ENCODE measurements around the gene SMIM1.
A peak's percentile ranks its signal among the peaks of the same experiment; 100 is the strongest.

The SMIM1 gene, protein sequence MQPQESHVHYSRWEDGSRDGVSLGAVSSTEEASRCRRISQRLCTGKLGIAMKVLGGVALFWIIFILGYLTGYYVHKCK

DNA sequence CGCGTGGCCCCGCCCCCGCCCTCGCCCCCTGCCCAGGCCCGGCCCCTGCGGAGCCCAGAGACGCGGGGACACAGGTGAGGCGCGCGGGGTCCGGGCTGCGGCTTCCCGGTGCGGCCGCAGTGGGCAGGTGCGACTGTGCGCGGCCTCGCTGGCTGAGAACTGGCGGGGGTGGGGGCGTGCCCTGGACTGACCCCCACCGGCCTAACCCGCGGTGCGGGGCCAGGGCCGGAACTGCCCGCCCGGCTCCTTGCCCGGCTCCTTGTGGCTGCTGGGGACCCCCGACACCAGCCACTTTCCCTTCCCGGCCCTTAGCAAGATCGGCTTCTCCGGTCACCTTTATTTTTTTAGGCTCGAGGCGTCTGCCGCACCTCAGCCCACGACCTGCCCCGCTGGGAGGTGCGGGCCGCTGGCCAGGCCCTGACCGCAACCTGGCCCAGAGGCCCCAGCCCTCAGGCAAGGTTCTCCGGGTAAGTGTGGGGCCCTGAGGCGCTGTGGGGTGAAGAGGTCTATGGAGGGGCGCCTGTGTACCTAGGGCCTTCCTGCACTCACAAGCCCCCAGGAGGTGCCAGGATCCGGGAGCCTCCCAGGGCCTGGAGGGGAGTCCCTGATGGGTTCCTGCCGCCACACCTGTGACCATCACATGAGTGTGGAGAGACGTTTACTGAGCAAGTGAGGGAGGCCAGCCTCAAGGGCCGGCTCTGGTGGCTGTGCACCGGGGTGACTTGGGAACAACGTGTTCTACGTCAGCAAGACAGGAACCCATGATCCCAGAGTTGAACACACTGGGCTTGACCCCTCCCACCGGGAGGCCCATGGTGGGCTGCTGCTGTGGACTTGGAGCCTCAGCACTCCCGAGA lies at the start of gene SMIM1:
TSS of gene SMIM1 (plus strand) at position 35 of the 857 bp plus-strand sequence. CDS start 2,625 bp downstream, outside the sequence.
- peak; percentile 65 for DNase-seq

DNA sequence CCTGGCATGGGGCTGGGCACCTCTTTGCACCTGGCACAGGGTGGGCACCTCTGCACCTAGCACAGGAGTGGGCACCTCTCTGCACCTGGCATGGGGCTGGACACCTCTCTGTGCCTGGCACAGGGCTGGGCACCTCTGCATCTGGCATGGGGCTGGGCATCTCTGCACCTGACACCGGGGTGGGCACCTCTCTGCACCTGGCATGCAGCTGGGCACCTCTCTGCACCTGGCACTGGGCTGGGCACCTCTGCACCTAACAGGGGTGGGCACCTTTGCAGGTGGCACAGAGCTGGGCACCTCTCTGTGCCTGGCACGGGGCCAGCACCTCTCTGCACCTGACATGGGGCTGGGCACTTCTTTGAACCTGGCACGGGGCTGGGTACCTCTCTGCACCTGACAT lies 49.7 kb upstream of the SMIM1 start:
- DNase-seq: no peak

DNA sequence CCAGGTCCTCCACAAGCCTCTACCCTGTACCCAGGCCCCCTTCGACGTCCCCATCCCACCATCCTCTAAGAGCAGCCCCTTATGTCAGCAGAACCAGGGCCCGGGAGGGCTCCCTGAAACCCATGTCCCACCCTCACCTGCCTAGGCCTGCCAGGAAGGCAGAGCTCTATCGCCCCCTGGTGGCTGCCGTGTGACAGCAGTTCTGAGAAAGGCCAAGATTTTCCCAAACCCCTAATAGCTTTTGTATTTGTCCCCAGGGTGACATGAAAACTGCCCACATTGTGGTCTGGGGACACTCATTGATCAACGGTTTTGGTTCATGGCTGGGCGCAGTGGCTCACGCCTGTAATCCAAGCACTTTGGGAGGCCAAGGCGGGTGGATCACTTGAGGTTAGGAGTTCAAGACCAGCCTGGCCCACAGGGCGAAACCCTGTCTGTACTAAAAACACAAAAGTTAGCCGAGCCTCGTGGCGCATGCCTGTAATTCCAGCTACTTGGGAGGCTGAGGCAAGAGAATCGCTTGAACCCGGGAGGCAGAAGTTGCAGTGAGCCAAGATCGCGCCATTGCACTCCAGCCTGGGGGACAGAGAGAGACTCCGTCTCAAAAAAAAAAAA lies 48.0 kb upstream of the SMIM1 start:
- DNase-seq: peak; percentile 82

DNA sequence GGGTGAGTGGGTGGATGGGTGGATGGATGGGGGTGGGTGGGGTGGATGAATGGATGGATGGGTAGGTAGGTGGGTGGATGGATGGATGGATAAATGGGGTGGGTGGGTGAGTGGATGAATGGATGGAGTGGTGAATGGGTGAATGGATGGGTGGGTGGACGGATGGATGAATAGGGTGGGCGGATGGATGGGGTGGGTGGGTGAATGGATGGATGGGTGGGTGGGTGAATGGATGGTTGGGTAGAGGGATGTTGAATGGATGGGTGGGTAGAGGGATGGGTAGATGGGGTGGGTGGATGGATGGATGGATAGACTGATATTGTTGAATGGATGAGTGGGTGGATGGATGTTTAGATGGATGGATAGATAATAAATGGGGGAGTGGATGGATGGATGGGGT lies 47.2 kb upstream of the SMIM1 start:
- no peak for DNase-seq

DNA sequence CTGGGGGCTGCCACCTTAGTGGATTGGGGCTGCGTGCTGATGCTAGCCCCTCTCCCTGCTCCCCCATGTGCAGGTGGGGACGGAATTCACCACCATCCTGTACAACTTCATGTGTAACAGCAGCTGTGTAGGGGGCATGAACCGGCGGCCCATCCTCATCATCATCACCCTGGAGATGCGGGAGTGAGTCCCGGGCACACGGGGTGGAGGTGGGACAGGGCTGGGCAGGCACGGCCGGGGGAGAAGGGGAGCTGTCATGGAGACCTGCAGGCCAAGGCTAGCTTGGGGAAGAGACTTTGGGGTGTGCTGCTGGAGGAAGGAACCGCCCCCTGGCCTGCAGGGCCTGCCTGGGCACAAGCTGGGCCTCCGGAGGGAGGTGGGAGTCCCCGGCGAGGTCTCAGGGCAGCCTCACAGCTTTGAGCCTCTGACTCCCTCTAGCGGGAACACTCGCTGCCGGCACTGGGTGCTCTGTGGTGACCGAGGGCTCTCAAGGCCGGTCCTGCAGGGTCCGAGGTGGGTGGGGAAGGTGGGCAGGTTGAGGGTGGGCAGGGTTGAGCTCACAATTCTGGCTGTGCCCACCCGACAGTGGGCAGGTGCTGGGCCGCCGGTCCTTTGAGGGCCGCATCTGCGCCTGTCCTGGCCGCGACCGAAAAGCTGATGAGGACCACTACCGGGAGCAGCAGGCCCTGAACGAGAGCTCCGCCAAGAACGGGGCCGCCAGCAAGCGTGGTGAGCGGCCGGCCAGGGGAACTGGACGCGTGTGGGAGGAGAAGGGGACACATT lies 45.3 kb upstream of the SMIM1 start:
- no peak for DNase-seq

DNA sequence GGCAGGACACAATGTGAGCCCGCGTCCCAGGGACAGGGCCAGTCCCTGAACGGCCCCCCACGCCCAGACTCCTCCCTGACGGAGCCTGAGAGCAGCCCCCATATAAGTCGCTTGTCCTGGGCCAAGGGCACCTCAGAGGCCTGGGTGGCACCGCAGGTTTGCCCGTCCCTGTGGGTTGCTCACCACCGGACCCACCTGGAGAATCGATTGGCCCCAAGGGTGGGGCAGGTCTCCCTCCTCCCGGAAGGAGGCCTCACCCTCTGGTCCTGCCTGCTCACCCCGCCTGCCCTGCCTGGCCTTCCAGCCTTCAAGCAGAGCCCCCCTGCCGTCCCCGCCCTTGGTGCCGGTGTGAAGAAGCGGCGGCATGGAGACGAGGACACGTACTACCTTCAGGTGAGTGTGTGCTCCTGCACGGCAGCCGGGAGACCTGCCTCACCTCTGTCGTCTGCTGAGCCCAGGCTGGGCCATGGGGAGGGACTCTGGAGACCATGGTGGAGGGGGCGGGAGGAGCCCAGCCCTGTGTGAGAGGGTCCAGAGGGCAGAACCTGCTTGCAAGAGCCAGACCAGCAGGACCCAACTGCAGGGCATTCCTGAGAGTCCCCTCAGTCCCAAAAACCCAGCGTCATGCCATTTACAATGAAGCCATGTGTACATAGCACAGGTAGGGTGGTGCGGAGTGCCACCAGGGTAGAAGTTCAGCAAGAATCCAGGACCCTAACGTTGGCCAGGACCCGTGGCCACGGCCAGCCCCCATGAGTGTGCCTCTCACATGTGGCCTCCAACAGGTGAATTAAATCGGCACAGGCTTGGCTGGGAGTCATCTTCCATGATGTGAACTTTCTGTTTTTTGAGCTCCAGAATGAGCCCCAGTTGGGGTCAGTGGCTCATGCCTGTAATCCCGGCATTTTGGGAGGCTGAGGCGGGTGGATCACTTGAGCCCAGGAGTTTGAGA lies 44.4 kb upstream of the SMIM1 start:
- DNase-seq: no peak

DNA sequence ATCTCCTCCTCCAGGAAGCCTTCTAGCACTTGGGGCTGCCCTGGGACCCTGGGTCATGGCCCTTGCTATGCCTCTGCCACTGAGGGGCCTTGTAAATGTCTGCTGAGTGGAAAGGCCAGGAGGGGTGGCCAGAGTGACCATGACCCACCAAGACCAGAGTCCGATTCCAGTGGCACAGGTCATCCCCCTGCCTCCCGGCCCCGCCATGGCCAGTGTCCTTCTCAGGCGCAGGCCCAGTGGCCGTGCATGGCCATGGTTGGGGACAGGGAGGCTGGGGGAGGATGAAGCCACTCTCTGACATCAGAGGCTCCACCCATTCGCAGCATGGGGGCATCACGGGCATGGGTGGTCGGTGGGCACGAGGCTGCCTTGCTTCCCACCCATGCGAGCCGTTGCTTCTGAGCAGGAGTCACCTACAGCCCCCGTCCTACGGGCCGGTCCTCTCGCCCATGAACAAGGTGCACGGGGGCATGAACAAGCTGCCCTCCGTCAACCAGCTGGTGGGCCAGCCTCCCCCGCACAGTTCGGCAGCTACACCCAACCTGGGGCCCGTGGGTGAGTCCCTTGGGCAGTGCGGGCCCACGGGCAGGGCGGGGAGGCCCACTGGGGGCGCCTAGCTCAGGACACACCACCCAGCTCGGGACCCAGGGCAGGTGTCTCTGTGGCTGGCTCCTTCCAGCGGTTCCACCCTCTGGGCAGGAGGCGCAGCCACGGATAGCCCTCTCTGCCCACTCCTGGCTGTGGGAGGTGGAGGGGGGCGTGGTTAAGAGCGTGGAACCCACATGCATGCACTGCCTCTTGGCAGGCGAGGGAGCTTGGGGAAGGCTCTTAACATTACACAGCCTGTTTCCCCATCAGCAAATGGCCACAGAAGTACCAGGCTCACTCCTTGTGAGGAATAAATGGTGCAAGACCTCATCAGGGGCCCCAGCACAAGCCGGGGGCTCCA lies 42.7 kb upstream of the SMIM1 start:
- DNase-seq: no peak

DNA sequence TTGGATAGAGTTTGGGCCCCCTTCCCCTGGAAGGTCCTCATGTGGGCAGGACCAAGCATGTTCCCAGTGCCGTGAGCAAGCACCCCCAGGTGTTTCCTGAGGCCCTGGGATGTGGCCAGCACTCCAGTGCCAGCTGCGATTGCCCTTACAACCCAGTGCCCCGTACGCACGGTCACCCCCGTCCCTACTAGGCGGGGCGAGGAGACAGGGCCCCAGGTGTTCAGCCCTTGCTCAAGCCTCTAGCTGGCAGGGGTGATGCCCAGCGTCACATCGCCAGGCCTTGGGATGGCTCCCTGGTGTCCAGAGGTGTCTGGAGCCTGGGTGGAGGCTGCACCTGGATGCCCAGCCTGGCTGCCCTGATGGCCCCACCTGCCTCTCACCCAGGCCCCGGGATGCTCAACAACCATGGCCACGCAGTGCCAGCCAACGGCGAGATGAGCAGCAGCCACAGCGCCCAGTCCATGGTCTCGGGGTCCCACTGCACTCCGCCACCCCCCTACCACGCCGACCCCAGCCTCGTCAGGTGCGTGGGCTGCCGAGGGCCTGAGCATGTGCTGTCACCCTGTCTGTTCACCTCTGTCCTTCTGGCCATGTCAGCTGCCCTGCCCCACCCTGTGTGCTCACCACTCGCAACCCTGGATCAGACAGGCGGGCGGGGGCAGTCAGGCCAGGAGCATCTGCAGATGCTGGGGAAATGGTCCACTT lies 41.9 kb upstream of the SMIM1 start:
- DNase-seq: no peak

DNA sequence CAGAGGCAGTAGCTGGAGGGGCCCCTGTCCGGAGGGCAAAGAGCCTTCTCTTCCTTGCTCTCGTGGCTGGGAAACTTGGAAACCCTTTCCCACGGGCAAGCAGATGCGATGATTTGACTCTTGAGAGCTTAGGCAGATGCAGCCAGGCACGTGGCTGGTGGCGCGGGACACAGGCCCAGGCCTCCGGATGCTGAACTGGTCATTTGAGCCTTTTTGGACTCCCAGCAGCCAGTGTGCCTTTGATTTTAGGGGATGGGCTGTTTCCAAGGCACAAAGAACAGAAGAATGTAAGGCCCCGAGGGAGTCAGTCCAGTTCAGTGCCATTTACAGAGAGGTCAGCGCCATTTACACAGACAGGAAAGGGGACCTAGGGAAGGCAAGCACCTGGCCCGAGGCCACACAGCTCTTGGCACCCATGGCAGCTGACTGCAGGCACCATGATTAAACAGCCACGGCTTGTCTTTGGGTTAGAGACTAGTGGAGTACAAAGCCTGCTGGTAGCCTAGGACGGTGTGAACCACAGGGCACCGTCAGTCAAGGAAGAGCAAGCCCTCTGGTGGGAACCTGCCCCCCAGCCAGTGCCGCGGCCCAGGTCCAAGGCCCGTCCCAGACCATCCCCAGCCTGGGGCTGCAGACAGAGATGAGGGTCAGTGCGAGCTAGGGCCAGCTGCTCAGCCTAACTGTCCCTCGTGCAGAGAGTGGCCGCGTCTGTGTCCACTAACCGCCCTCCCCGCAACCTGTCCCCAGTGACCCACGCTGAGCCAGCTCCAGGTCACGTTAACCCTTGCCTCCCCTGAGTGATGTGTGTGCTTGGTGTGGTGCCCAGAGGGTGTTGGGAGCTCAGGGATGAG lies 40.7 kb upstream of the SMIM1 start:
- no peak for DNase-seq

DNA sequence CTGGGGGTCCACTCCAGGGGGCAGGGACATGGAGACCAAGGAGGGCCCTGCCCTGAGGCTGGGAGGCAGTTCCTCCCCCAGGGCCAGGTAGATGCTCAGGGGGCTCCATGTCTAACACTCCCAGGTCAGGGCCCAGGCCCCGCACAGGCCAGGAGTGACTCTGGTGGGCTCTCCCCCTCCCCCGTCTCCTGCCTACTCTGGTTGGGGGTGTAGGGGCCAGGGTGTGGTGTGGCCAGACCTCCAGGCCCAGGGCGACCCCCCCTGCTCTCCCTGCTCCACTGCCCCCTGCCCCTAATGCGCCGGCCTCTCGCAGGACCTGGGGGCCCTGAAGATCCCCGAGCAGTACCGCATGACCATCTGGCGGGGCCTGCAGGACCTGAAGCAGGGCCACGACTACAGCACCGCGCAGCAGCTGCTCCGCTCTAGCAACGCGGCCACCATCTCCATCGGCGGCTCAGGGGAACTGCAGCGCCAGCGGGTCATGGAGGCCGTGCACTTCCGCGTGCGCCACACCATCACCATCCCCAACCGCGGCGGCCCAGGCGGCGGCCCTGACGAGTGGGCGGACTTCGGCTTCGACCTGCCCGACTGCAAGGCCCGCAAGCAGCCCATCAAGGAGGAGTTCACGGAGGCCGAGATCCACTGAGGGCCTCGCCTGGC lies 40.0 kb upstream of the SMIM1 start:
- no peak for DNase-seq

DNA sequence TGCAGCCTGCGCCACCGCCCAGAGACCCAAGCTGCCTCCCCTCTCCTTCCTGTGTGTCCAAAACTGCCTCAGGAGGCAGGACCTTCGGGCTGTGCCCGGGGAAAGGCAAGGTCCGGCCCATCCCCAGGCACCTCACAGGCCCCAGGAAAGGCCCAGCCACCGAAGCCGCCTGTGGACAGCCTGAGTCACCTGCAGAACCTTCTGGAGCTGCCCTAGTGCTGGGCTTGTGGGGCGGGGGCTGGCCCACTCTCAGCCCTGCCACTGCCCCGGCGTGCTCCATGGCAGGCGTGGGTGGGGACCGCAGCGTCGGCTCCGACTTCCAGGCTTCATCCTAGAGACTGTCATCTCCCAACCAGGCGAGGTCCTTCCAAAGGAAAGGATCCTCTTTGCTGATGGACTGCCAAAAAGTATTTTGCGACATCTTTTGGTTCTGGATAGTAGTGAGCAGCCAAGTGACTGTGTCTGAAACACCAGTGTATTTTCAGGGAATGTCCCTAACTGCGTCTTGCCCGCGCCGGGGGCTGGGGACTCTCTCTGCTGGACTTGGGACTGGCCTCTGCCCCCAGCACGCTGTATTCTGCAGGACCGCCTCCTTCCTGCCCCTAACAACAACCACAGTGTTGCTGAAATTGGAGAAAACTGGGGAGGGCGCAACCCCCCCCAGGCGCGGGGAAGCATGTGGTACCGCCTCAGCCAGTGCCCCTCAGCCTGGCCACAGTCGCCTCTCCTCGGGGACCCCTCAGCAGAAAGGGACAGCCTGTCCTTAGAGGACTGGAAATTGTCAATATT lies 39.3 kb upstream of the SMIM1 start:
- no peak for DNase-seq

DNA sequence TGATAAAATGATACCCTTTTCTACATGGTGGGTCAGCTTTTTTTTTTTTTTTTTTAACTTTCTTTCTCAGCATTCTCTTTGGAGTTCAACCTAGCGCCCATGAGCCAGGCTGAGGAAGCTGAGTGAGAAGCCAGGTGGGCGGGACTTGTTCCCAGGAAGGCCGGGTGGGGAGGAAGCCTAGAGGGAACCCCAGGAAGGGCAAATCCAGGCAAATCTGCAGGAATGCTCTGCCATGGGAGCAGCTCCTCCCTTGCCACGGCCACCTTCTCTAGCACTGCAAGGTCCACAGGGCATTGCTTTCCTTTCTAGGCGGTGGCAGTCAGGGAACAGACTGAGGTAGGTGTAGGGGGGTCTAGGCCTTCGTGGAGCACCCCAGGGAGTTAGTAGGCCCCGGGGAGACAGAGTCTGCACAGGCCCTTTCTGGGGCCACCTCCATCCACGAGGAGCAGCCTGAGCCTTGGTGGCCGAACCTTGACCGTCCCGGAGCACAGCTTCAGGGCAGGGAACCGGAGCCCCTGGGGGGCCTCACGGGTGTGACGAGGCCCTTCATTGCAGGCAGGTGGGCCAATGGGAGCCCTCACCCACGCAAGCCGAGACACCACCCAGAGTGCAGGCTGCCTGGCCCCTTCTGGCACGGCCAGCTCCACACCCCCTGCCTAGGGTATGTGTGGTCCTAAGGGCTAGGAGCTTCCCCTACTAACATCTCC lies 38.5 kb upstream of the SMIM1 start:
- DNase-seq: no peak

DNA sequence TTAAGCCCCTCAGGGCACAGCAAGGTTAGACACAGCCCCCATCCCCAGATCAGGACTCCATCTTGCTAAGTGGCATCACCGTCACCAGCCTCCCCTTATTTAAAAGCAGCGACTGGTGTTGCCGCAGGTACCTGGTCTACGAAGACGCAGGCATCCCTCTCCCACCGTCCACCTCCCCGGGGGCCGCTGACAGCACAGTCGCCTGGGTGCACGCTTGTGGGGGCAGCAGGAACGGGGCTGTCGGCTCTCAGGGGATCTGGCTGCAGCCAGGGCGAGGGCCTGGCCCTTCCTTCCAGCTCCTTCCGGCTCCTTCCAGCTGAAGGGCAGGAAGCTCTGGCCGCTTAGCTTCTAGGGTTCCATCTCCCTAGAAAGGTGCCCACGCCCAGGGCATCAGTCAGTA lies 37.9 kb upstream of the SMIM1 start:
- no peak for DNase-seq

DNA sequence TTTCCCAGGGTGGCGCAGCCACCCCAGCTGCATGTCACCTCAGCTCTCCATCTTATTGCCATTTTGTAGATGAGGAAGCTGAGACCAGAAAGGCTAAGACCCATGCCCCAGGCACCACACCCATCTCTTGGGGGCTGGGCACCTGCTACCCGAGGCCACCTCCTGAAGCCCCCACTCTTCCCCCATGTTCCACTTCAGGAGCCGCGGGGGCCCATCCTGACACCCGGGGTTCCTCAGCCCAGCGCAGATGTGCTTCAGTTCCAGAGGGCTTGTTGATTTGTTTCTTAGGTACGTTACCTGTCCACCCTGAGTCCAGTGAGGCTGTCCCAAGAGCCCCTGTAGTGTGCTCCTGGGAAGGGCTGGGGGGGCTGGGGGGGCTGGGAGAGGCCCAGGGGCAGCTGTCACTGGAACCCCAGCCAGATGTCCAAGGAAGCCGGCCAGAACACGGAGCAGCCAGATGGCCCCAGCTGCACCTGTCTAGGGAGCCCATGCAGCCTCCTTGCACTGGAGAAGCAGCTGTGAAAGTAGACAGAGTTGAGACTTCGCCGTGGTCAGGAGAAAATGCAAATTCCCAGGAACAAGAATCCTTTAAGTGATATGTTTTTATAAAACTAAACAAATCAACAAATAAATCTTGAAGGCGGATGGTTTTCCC lies 37.4 kb upstream of the SMIM1 start:
- no peak for DNase-seq

DNA sequence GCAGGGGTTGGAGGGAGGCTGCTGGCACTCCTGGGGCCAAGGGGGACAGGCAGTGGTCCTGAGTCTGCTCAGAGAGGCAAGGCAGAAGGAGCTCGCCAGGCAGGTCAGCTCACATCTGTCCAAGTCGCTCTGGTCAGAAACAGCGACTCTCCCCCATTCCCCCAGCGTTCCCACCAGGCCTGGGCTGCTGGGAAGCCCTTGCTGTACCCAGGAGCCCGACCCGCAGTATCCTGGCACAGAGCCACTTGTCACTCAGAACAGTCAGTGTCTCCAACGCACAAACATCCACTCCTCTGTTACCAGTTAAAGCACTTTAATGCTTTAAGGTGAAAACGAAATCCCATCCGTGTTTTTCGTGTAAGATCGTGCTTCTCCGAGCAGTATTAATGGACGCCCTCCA lies 36.9 kb upstream of the SMIM1 start:
- DNase-seq: no peak

DNA sequence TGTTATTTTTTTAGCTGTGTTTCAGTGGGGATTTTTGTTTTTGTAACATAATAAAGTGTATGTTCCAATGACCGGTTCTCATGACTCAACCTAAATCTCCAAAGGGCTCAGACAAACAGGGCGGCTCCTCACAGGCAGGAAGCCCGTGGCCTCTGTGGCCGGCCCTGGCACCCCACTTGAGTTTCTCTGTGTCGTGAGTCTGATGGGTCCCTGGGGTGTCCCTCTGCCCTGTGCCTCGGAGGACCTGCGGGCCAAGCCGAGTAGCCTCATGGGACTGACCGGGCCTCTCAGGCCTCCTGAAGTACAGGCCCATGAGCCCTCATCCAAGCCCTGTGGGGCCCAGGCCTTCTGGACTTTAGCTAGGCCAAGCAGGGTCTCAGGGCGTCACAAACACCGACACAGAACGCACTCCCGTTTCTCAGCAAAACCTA lies 36.4 kb upstream of the SMIM1 start:
- DNase-seq: no peak

DNA sequence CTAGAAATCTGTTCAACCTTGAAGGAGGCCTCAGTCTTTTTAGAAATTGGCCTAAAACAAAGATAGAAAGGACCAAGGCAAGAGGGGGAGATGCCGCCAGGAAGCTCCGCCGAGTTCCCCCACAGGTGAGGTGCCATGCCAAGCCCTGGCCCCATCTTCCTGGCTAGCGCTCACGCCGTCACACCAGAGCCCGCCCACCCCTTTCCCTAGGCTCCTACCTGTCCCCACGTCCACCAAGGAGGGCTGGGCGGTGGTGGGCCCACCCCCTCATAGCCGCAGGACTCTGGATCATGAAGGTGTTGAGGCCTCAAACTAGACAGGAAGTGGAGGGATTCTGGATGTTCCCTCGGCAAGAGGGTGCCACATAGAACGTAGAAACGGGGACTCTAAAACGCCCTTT lies 35.8 kb upstream of the SMIM1 start:
- no peak for DNase-seq

All from right forelimb (tissue), 1 donor.